Hepatocyte (in vitro differentiated cells): ENCODE measurements around the gene C14orf93. TPM values are rescaled to one million over a fixed set of nuclear protein-coding genes. Genes with fewer than 3 reads are reported as not detected.

Source experiments
- DNase-seq: peaks from one replicate; pipeline ENCODE4 v3.0.0-alpha.2; 2016; ENCODE audit warnings: low spot score
- H2AFZ ChIP-seq: fragments of 200-600 bp; sonication (generic); 2 replicates; pipeline ENCODE4 v1.6.0; 2016; ENCODE audit warnings: antibody characterized with exemption, mild to moderate bottlenecking
- H3K27ac ChIP-seq: fragments of 200-600 bp; sonication (generic); 2 replicates; pipeline ENCODE4 v1.5.1; 2016; ENCODE audit warnings: mild to moderate bottlenecking
- H3K27me3 ChIP-seq: fragments of 200-600 bp; sonication (generic); 2 replicates; pipeline ENCODE4 v1.6.1; 2016
- H3K36me3 ChIP-seq: fragments of 200-600 bp; sonication (generic); replicated peaks from 2 replicates; pipeline ENCODE4 v1.5.1; 2016; ENCODE audit warnings: low read depth; ENCODE audit not compliant: insufficient read depth
- H3K4me1 ChIP-seq: fragments of 200-600 bp; sonication (generic); 2 replicates; pipeline ENCODE4 v1.5.1; 2016; ENCODE audit warnings: mild to moderate bottlenecking, moderate library complexity; ENCODE audit not compliant: insufficient read depth
- H3K4me2 ChIP-seq: fragments of 200-600 bp; sonication (generic); 2 replicates; pipeline ENCODE4 v1.6.0; 2016
- H3K4me3 ChIP-seq: fragments of 200-600 bp; sonication (generic); 2 replicates; pipeline ENCODE4 v1.5.1; 2016; ENCODE audit warnings: mild to moderate bottlenecking
- H3K79me2 ChIP-seq: fragments of 200-600 bp; sonication (generic); 2 replicates; pipeline ENCODE4 v1.6.0; 2017; ENCODE audit warnings: mild to moderate bottlenecking
- H3K9me2 ChIP-seq: fragments of 200-600 bp; sonication (generic); replicated peaks from 2 replicates; pipeline ENCODE4 v1.6.0; 2017; ENCODE audit warnings: mild to moderate bottlenecking; ENCODE audit not compliant: insufficient read depth
- H3K9me3 ChIP-seq: fragments of 200-600 bp; sonication (generic); 2 replicates; pipeline ENCODE4 v1.5.1; 2016; ENCODE audit warnings: low read depth, mild to moderate bottlenecking
- H4K20me1 ChIP-seq: fragments of 200-600 bp; sonication (generic); 2 replicates; pipeline ENCODE4 v1.6.0; 2016; ENCODE audit warnings: mild to moderate bottlenecking; ENCODE audit not compliant: insufficient read depth, poor library complexity, severe bottlenecking
- EZH2 ChIP-seq: fragments of 200-600 bp; sonication (generic); IDR thresholded peaks from 2 replicates; pipeline ENCODE4 v1.6.1; 2016; ENCODE audit warnings: antibody characterized with exemption, mild to moderate bottlenecking, borderline replicate concordance
- EZH2phosphoT487 ChIP-seq: fragments of 200-600 bp; sonication (generic); IDR thresholded peaks from one replicate; pipeline ENCODE4 v1.6.1; 2018; ENCODE audit warnings: antibody characterized with exemption, mild to moderate bottlenecking, low read depth, moderate library complexity; ENCODE audit not compliant: unreplicated experiment, severe bottlenecking
- WGBS: methylation state at CpG from one replicate; pipeline ENCODE4 v1.1.6; 2016; ENCODE audit warnings: low lambda C conversion rate; ENCODE audit errors: missing lambda C conversion rate; 5-methylcytosine and 5-hydroxymethylcytosine counted together
- polyA plus RNA-seq: library from polyadenylated mRNA; unstranded; fragments of >200 nt; fragmentation: Nextera tagmentation; extraction: Ambion mirVana; gene quantifications from 2 replicates; pipeline ENCODE4 v1.2.1, GENCODE V29; 2016
- total RNA-seq: library from RNA; depleted of rRNA; stranded (reverse); fragments of >200 nt; gene quantifications from 2 replicates; pipeline ENCODE4 v1.2.3, GENCODE V29; 2014
- TF ChIP-seq, protein P1 (sequence below): fragments of 200-600 bp; sonication (generic); IDR thresholded peaks from 2 replicates; pipeline ENCODE4 v1.5.1; 2016; ENCODE audit warnings: antibody characterized with exemption, mild to moderate bottlenecking; ENCODE audit not compliant: poor library complexity

C14orf93 gene
- total and polyA plus RNA-seq, 2 experiments from 2014 or later = 6.5 to 8.8 TPM

DNA sequence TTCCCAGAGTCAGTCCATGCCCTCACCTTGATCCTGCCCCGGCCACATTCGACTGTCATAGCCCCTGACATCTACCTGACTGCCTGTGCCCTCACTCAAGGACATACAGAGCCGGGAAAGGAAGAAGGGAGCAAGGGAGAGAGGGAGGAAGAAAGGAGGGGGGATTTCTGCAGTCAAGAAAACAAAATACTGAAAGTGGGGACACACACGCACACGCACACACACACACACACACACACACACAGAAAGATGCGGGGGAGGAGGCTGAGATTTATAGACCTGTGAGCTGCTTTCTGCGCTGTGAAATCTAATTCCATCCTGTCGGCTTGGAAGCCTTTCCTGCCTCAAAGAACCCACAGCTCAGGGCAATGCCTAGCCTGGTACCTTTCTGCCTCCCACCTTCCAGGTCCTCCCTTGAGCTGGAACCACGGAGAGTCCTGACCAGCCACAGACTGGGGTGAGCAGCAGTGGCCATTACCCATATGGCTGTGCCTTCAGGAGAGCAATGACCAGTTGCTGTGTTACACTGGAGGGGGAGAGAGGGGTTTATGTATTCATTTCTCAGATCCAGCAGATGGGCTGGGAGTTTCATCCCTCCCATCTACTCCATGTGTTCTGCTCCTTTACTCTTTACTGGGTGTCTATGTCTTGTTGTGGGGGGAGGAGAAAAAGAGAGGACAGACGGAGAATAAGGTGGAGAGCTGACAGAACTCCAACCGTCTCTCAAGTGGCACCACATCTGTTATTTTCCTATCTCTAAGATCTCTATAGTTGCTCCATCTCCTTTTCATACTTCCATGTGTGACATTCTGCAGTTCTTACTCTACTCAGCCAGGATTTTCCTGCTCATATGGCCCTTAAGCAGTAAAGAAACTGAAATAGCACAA lies 12.9 kb downstream of the C14orf93 start:
- TF ChIP-seq EZH2phosphoT487 = no peak
- TF ChIP-seq, protein P1, sequence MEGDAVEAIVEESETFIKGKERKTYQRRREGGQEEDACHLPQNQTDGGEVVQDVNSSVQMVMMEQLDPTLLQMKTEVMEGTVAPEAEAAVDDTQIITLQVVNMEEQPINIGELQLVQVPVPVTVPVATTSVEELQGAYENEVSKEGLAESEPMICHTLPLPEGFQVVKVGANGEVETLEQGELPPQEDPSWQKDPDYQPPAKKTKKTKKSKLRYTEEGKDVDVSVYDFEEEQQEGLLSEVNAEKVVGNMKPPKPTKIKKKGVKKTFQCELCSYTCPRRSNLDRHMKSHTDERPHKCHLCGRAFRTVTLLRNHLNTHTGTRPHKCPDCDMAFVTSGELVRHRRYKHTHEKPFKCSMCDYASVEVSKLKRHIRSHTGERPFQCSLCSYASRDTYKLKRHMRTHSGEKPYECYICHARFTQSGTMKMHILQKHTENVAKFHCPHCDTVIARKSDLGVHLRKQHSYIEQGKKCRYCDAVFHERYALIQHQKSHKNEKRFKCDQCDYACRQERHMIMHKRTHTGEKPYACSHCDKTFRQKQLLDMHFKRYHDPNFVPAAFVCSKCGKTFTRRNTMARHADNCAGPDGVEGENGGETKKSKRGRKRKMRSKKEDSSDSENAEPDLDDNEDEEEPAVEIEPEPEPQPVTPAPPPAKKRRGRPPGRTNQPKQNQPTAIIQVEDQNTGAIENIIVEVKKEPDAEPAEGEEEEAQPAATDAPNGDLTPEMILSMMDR = no peak
- no peak overlapping the region for H3K4me3 ChIP-seq
- H3K79me2 ChIP-seq = no peaks in the 10 kb centered on the region
- no peak overlapping the region for H2AFZ ChIP-seq
- no peak overlapping the region for H3K4me2 ChIP-seq
- peaks cover 10% of the 10 kb centered on the region for H3K4me1 ChIP-seq
- 60% methylated on average over 11 of the region's 11 CpGs for WGBS
- no peaks in the 10 kb centered on the region for H4K20me1 ChIP-seq
- no peaks in the 10 kb centered on the region for H3K36me3 ChIP-seq
- peak overlapping the region; percentile 28 for H3K27ac ChIP-seq
- no peaks in the 10 kb centered on the region for H3K9me2 ChIP-seq
- DNase-seq = peak; percentile 29
- H3K9me3 ChIP-seq = no peaks in the 10 kb centered on the region
- H3K27me3 ChIP-seq = no peaks in the 10 kb centered on the region

DNA sequence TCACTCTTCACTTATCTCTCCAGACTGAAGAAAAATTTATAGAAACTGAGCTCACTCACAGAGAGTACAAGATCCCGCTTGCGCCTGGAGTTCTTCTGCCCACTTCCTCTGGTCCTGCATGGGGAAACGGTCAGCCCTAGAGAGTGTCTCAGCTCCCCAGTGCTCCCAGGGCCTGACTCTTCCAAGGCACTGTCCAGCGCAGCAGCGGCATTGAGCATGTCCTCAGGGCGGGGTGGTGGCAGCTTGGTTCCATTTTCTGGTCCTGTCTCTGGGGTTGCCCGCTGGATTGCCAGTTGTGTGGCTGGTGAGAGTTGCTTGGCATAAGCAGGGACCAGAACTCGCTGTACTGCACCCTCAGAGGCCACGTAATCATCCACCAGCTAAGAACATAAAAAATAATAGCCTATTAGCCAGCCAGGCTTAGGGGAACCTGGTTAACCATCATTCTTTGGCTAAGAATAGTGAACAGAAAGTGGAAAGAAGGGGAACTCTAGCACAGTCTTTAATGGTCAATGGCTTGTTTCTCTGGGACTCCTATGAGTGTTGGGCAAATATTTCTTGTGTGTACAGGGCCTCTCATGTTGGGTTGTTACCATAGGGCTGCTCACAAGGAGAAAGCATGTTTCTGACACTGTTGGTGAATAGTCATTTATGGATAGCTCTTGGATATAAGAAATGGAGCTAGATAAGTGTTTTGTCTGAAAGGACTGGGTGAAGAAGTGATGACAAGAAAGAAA lies 13.9 kb downstream of the C14orf93 start:
- peaks cover 10% of the 10 kb centered on the region for H3K4me1 ChIP-seq
- H3K27ac ChIP-seq = no peak overlapping the region
- H3K9me3 ChIP-seq = no peaks in the 10 kb centered on the region
- H3K79me2 ChIP-seq = no peaks in the 10 kb centered on the region
- H3K4me3 ChIP-seq = no peak overlapping the region
- no peak overlapping the region for H2AFZ ChIP-seq
- H3K36me3 ChIP-seq = no peaks in the 10 kb centered on the region
- 94% methylated on average over 9 of the region's 9 CpGs for WGBS
- no peaks in the 10 kb centered on the region for H4K20me1 ChIP-seq
- DNase-seq = no peak
- H3K9me2 ChIP-seq = no peaks in the 10 kb centered on the region
- no peaks in the 10 kb centered on the region for H3K27me3 ChIP-seq
- no peak overlapping the region for H3K4me2 ChIP-seq
- TF ChIP-seq EZH2phosphoT487 (no peak), EZH2 (no peak)
- TF ChIP-seq, protein P1 = no peak

DNA sequence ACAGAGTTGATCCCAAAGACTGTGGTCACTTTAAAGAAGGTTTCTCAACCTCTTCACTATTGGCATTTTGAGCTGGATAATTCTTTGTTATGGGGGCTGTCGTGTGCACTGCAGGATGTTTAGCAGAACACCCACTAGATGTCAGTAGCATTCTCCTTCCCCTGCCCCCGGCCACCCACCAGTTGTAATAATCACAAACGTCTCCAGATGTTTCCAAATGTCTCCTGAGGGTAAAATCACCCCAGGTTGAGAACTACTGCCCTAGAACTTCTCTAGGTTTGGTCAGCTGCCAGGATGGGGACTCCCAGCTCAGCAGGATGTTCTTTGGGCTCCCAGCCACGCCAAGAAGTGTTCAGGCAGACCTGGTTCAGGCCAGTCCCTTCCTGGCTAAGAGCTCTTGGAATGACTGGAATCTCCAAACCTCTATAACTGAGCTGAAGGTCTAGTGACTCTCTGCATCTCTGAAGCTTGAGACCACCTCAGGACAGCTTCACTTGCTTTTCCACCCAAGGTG lies 15.1 kb downstream of the C14orf93 start:
- Histone ChIP-seq H3K4me2 (no peak overlapping the region), H3K36me3 (no peaks in the 10 kb centered on the region), H3K9me2 (no peaks in the 10 kb centered on the region), H3K79me2 (no peaks in the 10 kb centered on the region), H3K4me3 (no peak overlapping the region), H3K27ac (peak overlapping the region; percentile 1), H3K4me1 (peaks cover 5% of the 10 kb centered on the region), H4K20me1 (no peaks in the 10 kb centered on the region), H3K9me3 (no peaks in the 10 kb centered on the region), H3K27me3 (no peaks in the 10 kb centered on the region), H2AFZ (no peak overlapping the region)
- TF ChIP-seq EZH2 = no peak
- TF ChIP-seq, protein P1 = peak; percentile 63
- TF ChIP-seq EZH2phosphoT487 = no peak
- DNase-seq = peak; percentile 64
- 5% methylated on average over 4 of the region's 4 CpGs for WGBS
